Hepatocyte (in vitro differentiated cells): Measurements from ENCODE around the gene GRID2. TPM values are rescaled to one million over a fixed set of nuclear protein-coding genes. Genes with fewer than 3 reads are reported as not detected.
"Not testable (repeated sequence)": the region's sequence is repeated elsewhere in the genome, so short reads cannot be mapped to it uniquely, and the experiment has no call there.

Source experiments
- DNase-seq: peaks from one replicate; pipeline ENCODE4 v3.0.0-alpha.2; 2016; ENCODE audit warnings: low spot score
- H2AFZ ChIP-seq: fragments of 200-600 bp; sonication (generic); 2 replicates; pipeline ENCODE4 v1.6.0; 2016; ENCODE audit warnings: antibody characterized with exemption, mild to moderate bottlenecking
- H3K27ac ChIP-seq: fragments of 200-600 bp; sonication (generic); 2 replicates; pipeline ENCODE4 v1.5.1; 2016; ENCODE audit warnings: mild to moderate bottlenecking
- H3K27me3 ChIP-seq: fragments of 200-600 bp; sonication (generic); 2 replicates; pipeline ENCODE4 v1.6.1; 2016
- H3K36me3 ChIP-seq: fragments of 200-600 bp; sonication (generic); replicated peaks from 2 replicates; pipeline ENCODE4 v1.5.1; 2016; ENCODE audit warnings: low read depth; ENCODE audit not compliant: insufficient read depth
- H3K4me1 ChIP-seq: fragments of 200-600 bp; sonication (generic); 2 replicates; pipeline ENCODE4 v1.5.1; 2016; ENCODE audit warnings: mild to moderate bottlenecking, moderate library complexity; ENCODE audit not compliant: insufficient read depth
- H3K4me2 ChIP-seq: fragments of 200-600 bp; sonication (generic); 2 replicates; pipeline ENCODE4 v1.6.0; 2016
- H3K4me3 ChIP-seq: fragments of 200-600 bp; sonication (generic); 2 replicates; pipeline ENCODE4 v1.5.1; 2016; ENCODE audit warnings: mild to moderate bottlenecking
- H3K79me2 ChIP-seq: fragments of 200-600 bp; sonication (generic); 2 replicates; pipeline ENCODE4 v1.6.0; 2017; ENCODE audit warnings: mild to moderate bottlenecking
- H3K9me2 ChIP-seq: fragments of 200-600 bp; sonication (generic); replicated peaks from 2 replicates; pipeline ENCODE4 v1.6.0; 2017; ENCODE audit warnings: mild to moderate bottlenecking; ENCODE audit not compliant: insufficient read depth
- H3K9me3 ChIP-seq: fragments of 200-600 bp; sonication (generic); 2 replicates; pipeline ENCODE4 v1.5.1; 2016; ENCODE audit warnings: low read depth, mild to moderate bottlenecking
- H4K20me1 ChIP-seq: fragments of 200-600 bp; sonication (generic); 2 replicates; pipeline ENCODE4 v1.6.0; 2016; ENCODE audit warnings: mild to moderate bottlenecking; ENCODE audit not compliant: insufficient read depth, poor library complexity, severe bottlenecking
- CTCF ChIP-seq: fragments of 200-600 bp; sonication (generic); IDR thresholded peaks from 2 replicates; pipeline ENCODE4 v1.5.1; 2016; ENCODE audit warnings: antibody characterized with exemption, mild to moderate bottlenecking; ENCODE audit not compliant: poor library complexity
- EZH2 ChIP-seq: fragments of 200-600 bp; sonication (generic); IDR thresholded peaks from 2 replicates; pipeline ENCODE4 v1.6.1; 2016; ENCODE audit warnings: antibody characterized with exemption, mild to moderate bottlenecking, borderline replicate concordance
- EZH2phosphoT487 ChIP-seq: fragments of 200-600 bp; sonication (generic); IDR thresholded peaks from one replicate; pipeline ENCODE4 v1.6.1; 2018; ENCODE audit warnings: antibody characterized with exemption, mild to moderate bottlenecking, low read depth, moderate library complexity; ENCODE audit not compliant: unreplicated experiment, severe bottlenecking
- WGBS: methylation state at CpG from one replicate; pipeline ENCODE4 v1.1.6; 2016; ENCODE audit warnings: low lambda C conversion rate; ENCODE audit errors: missing lambda C conversion rate; 5-methylcytosine and 5-hydroxymethylcytosine counted together
- polyA plus RNA-seq: library from polyadenylated mRNA; unstranded; fragments of >200 nt; fragmentation: Nextera tagmentation; extraction: Ambion mirVana; gene quantifications from 2 replicates; pipeline ENCODE4 v1.2.1, GENCODE V29; 2016
- total RNA-seq: library from RNA; depleted of rRNA; stranded (reverse); fragments of >200 nt; gene quantifications from 2 replicates; pipeline ENCODE4 v1.2.3, GENCODE V29; 2014

Gene GRID2
- total and polyA plus RNA-seq, 2 experiments from 2014 or later, result 0.53 to 3.5 TPM

GRCh38 chr4:92399032-92399431 is 95.3 kb downstream of the GRID2 start:
- WGBS, result 72% methylated on average over 8 of the region's 8 CpGs
- no peak for TF ChIP-seq EZH2
- TF ChIP-seq CTCF, result no peak
- no peak for TF ChIP-seq EZH2phosphoT487
- no peak overlapping the region for H3K27ac ChIP-seq
- H4K20me1 ChIP-seq, result no peaks in the 10 kb centered on the region
- H3K79me2 ChIP-seq, result no peaks in the 10 kb centered on the region
- H3K4me2 ChIP-seq, result no peak overlapping the region
- no peaks in the 10 kb centered on the region for H3K9me3 ChIP-seq
- no peaks in the 10 kb centered on the region for H3K36me3 ChIP-seq
- no peaks in the 10 kb centered on the region for H3K27me3 ChIP-seq
- no peak for DNase-seq
- no peaks in the 10 kb centered on the region for H3K4me1 ChIP-seq
- H3K4me3 ChIP-seq, result no peak overlapping the region
- H3K9me2 ChIP-seq, result no peaks in the 10 kb centered on the region
- no peak overlapping the region for H2AFZ ChIP-seq

GRCh38 chr4:92403525-92403924 is 99.8 kb downstream of the GRID2 start:
- not testable (repeated sequence) for H3K4me3 ChIP-seq, H3K4me2 ChIP-seq, H3K4me1 ChIP-seq, H3K9me3 ChIP-seq, H4K20me1 ChIP-seq, H3K36me3 ChIP-seq, H3K27me3 ChIP-seq, H3K79me2 ChIP-seq, DNase-seq, H3K27ac ChIP-seq, H3K9me2 ChIP-seq, H2AFZ ChIP-seq
- WGBS, result 92% methylated on average over 7 of the region's 7 CpGs

- Histone ChIP-seq H3K9me2 (no peaks in the 10 kb centered on the region), H2AFZ (no peak overlapping the region), H3K4me3 (no peak overlapping the region), H3K36me3 (no peaks in the 10 kb centered on the region), H3K9me3 (no peaks in the 10 kb centered on the region), H3K4me2 (no peak overlapping the region), H4K20me1 (no peaks in the 10 kb centered on the region), H3K79me2 (no peaks in the 10 kb centered on the region), H3K27me3 (no peaks in the 10 kb centered on the region), H3K4me1 (no peaks in the 10 kb centered on the region), H3K27ac (no peak overlapping the region)
- 86% methylated on average over 1 of the region's 1 CpG for WGBS
- DNase-seq, result no peak
- TF ChIP-seq EZH2phosphoT487, result no peak
- TF ChIP-seq CTCF, result no peak
- no peak for TF ChIP-seq EZH2
Measured at GRCh38 chr4:92406488-92406887, 102.7 kb downstream of the GRID2 start.

- H3K27me3 ChIP-seq, result no peaks in the 10 kb centered on the region
- no peaks in the 10 kb centered on the region for H3K9me2 ChIP-seq
- DNase-seq, result no peak
- H3K36me3 ChIP-seq, result no peaks in the 10 kb centered on the region
- 70% methylated on average over 2 of the region's 2 CpGs for WGBS
- H4K20me1 ChIP-seq, result no peaks in the 10 kb centered on the region
- no peaks in the 10 kb centered on the region for H3K9me3 ChIP-seq
- H3K4me2 ChIP-seq, result no peak overlapping the region
- H3K4me3 ChIP-seq, result no peak overlapping the region
- TF ChIP-seq EZH2 (no peak), CTCF (no peak), EZH2phosphoT487 (no peak)
- H3K27ac ChIP-seq, result no peak overlapping the region
- H3K4me1 ChIP-seq, result no peaks in the 10 kb centered on the region
- no peak overlapping the region for H2AFZ ChIP-seq
- no peaks in the 10 kb centered on the region for H3K79me2 ChIP-seq
Measured at GRCh38 chr4:92421920-92422319, 118.2 kb downstream of the GRID2 start.
